Keratinocyte (primary cell): ENCODE results near the gene BOK. TPM values are rescaled to one million over a fixed set of nuclear protein-coding genes. Genes with fewer than 3 reads are reported as not detected.

ENCODE experiments used
- DNase-seq: peaks from one replicate; pipeline ENCODE4 v3.0.0-alpha.2; 2011; ENCODE audit warnings: low read depth, missing footprints, low spot score
- FAIRE-seq: peaks from 2 replicates; lab custom pipeline; 2011; peaks lifted over from hg19 to GRCh38; lab: Jason Lieb, UNC
- H2AFZ ChIP-seq: 2 replicates; pipeline ENCODE4 v1.6.0; 2012; ENCODE audit warnings: low read length, control low read depth, inconsistent platforms; ENCODE audit not compliant: control insufficient read depth
- H3K27ac ChIP-seq: 2 replicates; pipeline ENCODE4 v1.5.1; 2011; ENCODE audit warnings: low read length; ENCODE audit not compliant: control insufficient read depth, insufficient read depth
- H3K27me3 ChIP-seq: 3 replicates; pipeline ENCODE4 v1.6.0; 2011; ENCODE audit warnings: low read length; ENCODE audit not compliant: control insufficient read depth, insufficient read depth; ENCODE audit errors: extremely low read depth
- H3K36me3 ChIP-seq, 2 experiments: 2 replicates in 1 of 2; 3 replicates in 1 of 2; pipeline ENCODE4 v1.5.1; 2011; ENCODE audit warnings: low read length in 2 of 2, mild to moderate bottlenecking in 1 of 2; ENCODE audit not compliant: control insufficient read depth in 2 of 2, insufficient read depth in 2 of 2; ENCODE audit errors: extremely low read depth in 1 of 2
- H3K4me1 ChIP-seq: 3 replicates; pipeline ENCODE4 v1.5.1; 2011; ENCODE audit warnings: low read length; ENCODE audit not compliant: control insufficient read depth, insufficient read depth; ENCODE audit errors: extremely low read depth
- H3K4me2 ChIP-seq: 3 replicates; pipeline ENCODE4 v1.6.0; 2011; ENCODE audit warnings: low read depth, low read length; ENCODE audit not compliant: control insufficient read depth, insufficient read depth; ENCODE audit errors: extremely low read depth
- H3K4me3 ChIP-seq, 3 experiments: fragments of 200-600 bp in 1 of 3; sonication (generic) in 1 of 3; 2 replicates in 2 of 3; 3 replicates in 1 of 3; pipeline ENCODE4 v1.5.1; 2011 to 2016; ENCODE audit warnings: low read length in 3 of 3, mild to moderate bottlenecking in 3 of 3, control low read depth in 2 of 3, inconsistent platforms in 1 of 3, low read depth in 1 of 3, mixed read lengths in 1 of 3, mixed run types in 1 of 3, moderate library complexity in 1 of 3; ENCODE audit not compliant: control insufficient read depth in 2 of 3, insufficient read depth in 2 of 3; ENCODE audit errors: extremely low read depth in 1 of 3
- H3K79me2 ChIP-seq: 2 replicates; pipeline ENCODE4 v1.6.0; 2012; ENCODE audit warnings: low read length; ENCODE audit not compliant: control insufficient read depth, insufficient read depth
- H3K9ac ChIP-seq: 3 replicates; pipeline ENCODE4 v1.6.0; 2011; ENCODE audit warnings: low read length; ENCODE audit not compliant: control insufficient read depth, insufficient read depth; ENCODE audit errors: extremely low read depth
- H3K9me1 ChIP-seq: 3 replicates; pipeline ENCODE4 v1.6.0; 2011; ENCODE audit warnings: low read length; ENCODE audit not compliant: control insufficient read depth, insufficient read depth; ENCODE audit errors: extremely low read depth
- H3K9me3 ChIP-seq: 2 replicates; pipeline ENCODE4 v1.5.1; 2012; ENCODE audit warnings: low read depth, low read length; ENCODE audit not compliant: control insufficient read depth
- H4K20me1 ChIP-seq: 3 replicates; pipeline ENCODE4 v1.6.0; 2011; ENCODE audit warnings: low read length; ENCODE audit not compliant: control insufficient read depth, insufficient read depth; ENCODE audit errors: extremely low read depth
- CTCF ChIP-seq, 3 experiments: IDR thresholded peaks in 1 of 3; conservative IDR thresholded peaks in 1 of 3; optimal IDR thresholded peaks in 1 of 3; 2 replicates in 2 of 3; 3 replicates in 1 of 3; pipeline versions ENCODE3 to v1.5.1; 2011; ENCODE audit warnings: low read length in 3 of 3, mild to moderate bottlenecking in 3 of 3, moderate library complexity in 2 of 3, control low read depth in 1 of 3, inconsistent platforms in 1 of 3; ENCODE audit not compliant: insufficient read depth in 2 of 3; ENCODE audit errors: extremely low read depth in 1 of 3
- EZH2 ChIP-seq: IDR thresholded peaks from one replicate; pipeline ENCODE4 v1.6.1; 2012; ENCODE audit warnings: inconsistent platforms, mild to moderate bottlenecking, low read length, moderate library complexity
- dilution Hi-C: fragments of 300-500 bp; cut with MboI; formaldehyde crosslinking; loops from one replicate; pipeline ENCODE4 v1.7.0; 2020; ENCODE audit warnings: low sequenced_read_pairs; ENCODE audit not compliant: extremely low pct_ligation_motif_present
- polyA plus RNA-seq, 5 experiments: library from polyadenylated mRNA; depleted of rRNA in 3 of 5; stranded (reverse) in 3 of 5; stranded (forward) in 1 of 5; unstranded in 1 of 5; fragments of >200 nt; gene quantifications; 1 replicate in 1 of 5; 2 replicates in 3 of 5; 3 replicates in 1 of 5; pipeline versions ENCODE4 v1.2.1 to v1.2.3, GENCODE V29; 2011 to 2012; ENCODE audit warnings: missing spikeins in 2 of 5, low read depth in 1 of 5, low replicate concordance in 1 of 5

Gene BOK
- polyA plus RNA-seq, 1 donor (not counting 4 experiments of a cell fraction or from before 2014, with no cell fraction given), result 15.4 TPM

GRCh38 chr2:241555711-241556110, 2.8 kb upstream of the BOK start:
- Histone ChIP-seq H3K27me3 (no peaks in the 10 kb centered on the region), H3K4me1 (peaks cover 35% of the 10 kb centered on the region), H3K79me2 (peaks cover 14% of the 10 kb centered on the region), H3K9me3 (no peaks in the 10 kb centered on the region), H4K20me1 (no peaks in the 10 kb centered on the region), H3K9me1 (no peaks in the 10 kb centered on the region), H3K4me3 (no peak overlapping the region), H3K27ac (no peak overlapping the region), H3K9ac (no peak overlapping the region), H3K36me3 (no peaks in the 10 kb centered on the region), H3K4me2 (peak overlapping the region; percentile 54), H2AFZ (peak overlapping the region; percentile 6)
- DNase-seq, result peak; percentile 83
- dilution Hi-C loops, result no loop called here
- TF ChIP-seq EZH2 (no peak), CTCF (optimal IDR thresholded peaks at IDR 0.05 in 1 of 3, IDR thresholded peaks at IDR 0.05 in 1 of 3, conservative IDR thresholded peaks at IDR 0.05 in 1 of 3; ENCODE audit: extremely low read depth in 1 of 3, insufficient read depth in 2 of 3, low read length in 3 of 3) (no peak)
- FAIRE-seq, result peak; percentile 95

- H3K36me3 ChIP-seq, result no peaks in the 10 kb centered on the region
- no peaks in the 10 kb centered on the region for H3K27me3 ChIP-seq
- H4K20me1 ChIP-seq, result peaks cover 1% of the 10 kb centered on the region
- H3K27ac ChIP-seq, result no peak overlapping the region
- no peak for TF ChIP-seq CTCF (optimal IDR thresholded peaks at IDR 0.05 in 1 of 3, IDR thresholded peaks at IDR 0.05 in 1 of 3, conservative IDR thresholded peaks at IDR 0.05 in 1 of 3; ENCODE audit: extremely low read depth in 1 of 3, insufficient read depth in 2 of 3, low read length in 3 of 3)
- no peak for TF ChIP-seq EZH2
- no peak overlapping the region for H2AFZ ChIP-seq
- dilution Hi-C loops, result no loop called here
- no peak overlapping the region for H3K9ac ChIP-seq
- DNase-seq (no peak), FAIRE-seq (no peak)
- H3K4me2 ChIP-seq, result no peak overlapping the region
- H3K9me3 ChIP-seq, result no peaks in the 10 kb centered on the region
- H3K79me2 ChIP-seq, result peaks cover 21% of the 10 kb centered on the region
- no peaks in the 10 kb centered on the region for H3K9me1 ChIP-seq
- H3K4me1 ChIP-seq, result peaks cover 38% of the 10 kb centered on the region
- no peak overlapping the region for H3K4me3 ChIP-seq
Observed at GRCh38 chr2:241556746-241557145, 1.8 kb upstream of the BOK start.
